Loucy (cell line): ENCODE results near the gene NMU.
"Not testable (repeated sequence)": the region's sequence is repeated elsewhere in the genome, so short reads cannot be mapped to it uniquely, and the experiment has no call there.

Experiments
- H2AFZ ChIP-seq: fragments of 200-600 bp; sonication (generic); 2 replicates; pipeline ENCODE4 v1.6.0; 2016; ENCODE audit warnings: antibody characterized with exemption, mild to moderate bottlenecking, low read length, moderate library complexity
- H3F3A ChIP-seq: fragments of 200-600 bp; 2 replicates; pipeline ENCODE4 v1.6.0; 2016; ENCODE audit warnings: antibody characterized with exemption, low read depth, mild to moderate bottlenecking
- H3K27me3 ChIP-seq: fragments of 200-600 bp; sonication (generic); 2 replicates; pipeline ENCODE4 v1.6.1; 2014; ENCODE audit warnings: low read length, mild to moderate bottlenecking; ENCODE audit not compliant: insufficient read depth, poor library complexity, severe bottlenecking
- H3K36me3 ChIP-seq: fragments of 200-600 bp; sonication (generic); 2 replicates; pipeline ENCODE4 v1.6.1; 2016; ENCODE audit warnings: low read length; ENCODE audit not compliant: insufficient read depth
- H3K4me1 ChIP-seq: fragments of 200-600 bp; sonication (generic); 2 replicates; pipeline ENCODE4 v1.5.1; 2014; ENCODE audit warnings: low read length, mild to moderate bottlenecking; ENCODE audit not compliant: insufficient read depth, poor library complexity, severe bottlenecking
- H3K4me2 ChIP-seq: fragments of 200-600 bp; sonication (generic); 2 replicates; pipeline ENCODE4 v1.6.0; 2014; ENCODE audit warnings: antibody characterized with exemption, low read length, low read depth, mild to moderate bottlenecking; ENCODE audit not compliant: poor library complexity, severe bottlenecking
- H3K4me3 ChIP-seq: fragments of 200-600 bp; sonication (generic); 2 replicates; pipeline ENCODE4 v1.5.1; 2014; ENCODE audit warnings: low read length, mild to moderate bottlenecking, mixed read lengths; ENCODE audit not compliant: poor library complexity, severe bottlenecking
- H3K79me2 ChIP-seq: fragments of 200-600 bp; sonication (generic); 2 replicates; pipeline ENCODE4 v1.6.1; 2014; ENCODE audit warnings: low read length; ENCODE audit not compliant: insufficient read depth
- H3K9ac ChIP-seq: fragments of 200-600 bp; sonication (generic); 2 replicates; pipeline ENCODE4 v1.6.0; 2014; ENCODE audit warnings: mild to moderate bottlenecking, low read depth, low read length, moderate library complexity; ENCODE audit not compliant: poor library complexity, severe bottlenecking
- H3K9me2 ChIP-seq: fragments of 200-600 bp; sonication (generic); replicated peaks from 2 replicates; pipeline ENCODE4 v1.6.1; 2016; ENCODE audit warnings: low read depth, low read length, mixed read lengths
- H3K9me3 ChIP-seq: fragments of 200-600 bp; sonication (generic); 2 replicates; pipeline ENCODE4 v1.6.1; 2014; ENCODE audit warnings: mild to moderate bottlenecking, antibody characterized with exemption, low read length, low read depth; ENCODE audit not compliant: insufficient read depth
- H4K20me1 ChIP-seq: fragments of 200-600 bp; sonication (generic); 2 replicates; pipeline ENCODE4 v1.6.0; 2014; ENCODE audit warnings: antibody characterized with exemption, low read length, mild to moderate bottlenecking; ENCODE audit not compliant: insufficient read depth, poor library complexity, severe bottlenecking
- EZH2phosphoT487 ChIP-seq: fragments of 200-600 bp; IDR thresholded peaks from 2 replicates; pipeline ENCODE4 v1.6.1; 2018; ENCODE audit warnings: antibody characterized with exemption, mild to moderate bottlenecking, moderate library complexity, borderline replicate concordance
- TF ChIP-seq, protein P1 (sequence below): fragments of 200-600 bp; sonication (generic); conservative IDR thresholded peaks from 2 replicates; pipeline ENCODE4 v1.5.1; 2014; ENCODE audit warnings: mild to moderate bottlenecking, antibody characterized with exemption, low read length

NMU gene

DNA sequence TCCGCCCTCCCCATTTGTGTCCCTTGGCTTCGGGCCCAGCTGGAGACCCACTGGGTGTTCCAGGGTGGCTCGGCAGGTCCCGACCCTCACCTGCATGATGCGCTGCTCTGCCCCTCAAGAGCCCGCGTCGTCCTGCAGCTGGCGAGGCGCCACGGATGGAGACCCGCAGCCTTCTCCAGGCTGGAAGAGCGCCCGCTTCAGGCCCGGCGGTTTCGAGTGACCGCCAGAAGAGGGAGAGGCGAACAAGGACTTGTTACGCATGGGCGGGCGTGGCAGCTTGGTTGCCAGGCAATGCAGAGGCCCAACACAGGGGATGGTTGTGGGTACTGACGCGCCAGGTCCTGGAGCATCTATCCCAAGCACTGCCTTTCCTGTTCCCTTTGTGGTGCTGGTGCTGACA, 44.1 kb downstream of the NMU start, which contains the start of gene PDCL2:
Gene PDCL2, minus strand, starts transcription at position 232 of the 400 bp plus-strand sequence. Its CDS starts 136 bp downstream, at position 96.
- H3K36me3 ChIP-seq, result no peaks in the 10 kb centered on the region
- no peaks in the 10 kb centered on the region for H3K9me3 ChIP-seq
- TF ChIP-seq, protein P1, sequence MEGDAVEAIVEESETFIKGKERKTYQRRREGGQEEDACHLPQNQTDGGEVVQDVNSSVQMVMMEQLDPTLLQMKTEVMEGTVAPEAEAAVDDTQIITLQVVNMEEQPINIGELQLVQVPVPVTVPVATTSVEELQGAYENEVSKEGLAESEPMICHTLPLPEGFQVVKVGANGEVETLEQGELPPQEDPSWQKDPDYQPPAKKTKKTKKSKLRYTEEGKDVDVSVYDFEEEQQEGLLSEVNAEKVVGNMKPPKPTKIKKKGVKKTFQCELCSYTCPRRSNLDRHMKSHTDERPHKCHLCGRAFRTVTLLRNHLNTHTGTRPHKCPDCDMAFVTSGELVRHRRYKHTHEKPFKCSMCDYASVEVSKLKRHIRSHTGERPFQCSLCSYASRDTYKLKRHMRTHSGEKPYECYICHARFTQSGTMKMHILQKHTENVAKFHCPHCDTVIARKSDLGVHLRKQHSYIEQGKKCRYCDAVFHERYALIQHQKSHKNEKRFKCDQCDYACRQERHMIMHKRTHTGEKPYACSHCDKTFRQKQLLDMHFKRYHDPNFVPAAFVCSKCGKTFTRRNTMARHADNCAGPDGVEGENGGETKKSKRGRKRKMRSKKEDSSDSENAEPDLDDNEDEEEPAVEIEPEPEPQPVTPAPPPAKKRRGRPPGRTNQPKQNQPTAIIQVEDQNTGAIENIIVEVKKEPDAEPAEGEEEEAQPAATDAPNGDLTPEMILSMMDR, result no peak
- TF ChIP-seq EZH2phosphoT487, result no peak
- no peaks in the 10 kb centered on the region for H3F3A ChIP-seq
- H2AFZ ChIP-seq, result no peak within 1 kb of the TSS
- no peaks in the 10 kb centered on the region for H3K9me2 ChIP-seq
- no peak within 1 kb of the TSS for H3K4me2 ChIP-seq
- H3K4me1 ChIP-seq, result no peaks in the 10 kb centered on the region
- H3K4me3 ChIP-seq, result no peak within 1 kb of the TSS
- H4K20me1 ChIP-seq, result no peaks in the 10 kb centered on the region
- H3K9ac ChIP-seq, result no peak within 1 kb of the TSS
- no peaks in the 10 kb centered on the region for H3K27me3 ChIP-seq
- H3K79me2 ChIP-seq, result no peaks in the 10 kb centered on the region

DNA sequence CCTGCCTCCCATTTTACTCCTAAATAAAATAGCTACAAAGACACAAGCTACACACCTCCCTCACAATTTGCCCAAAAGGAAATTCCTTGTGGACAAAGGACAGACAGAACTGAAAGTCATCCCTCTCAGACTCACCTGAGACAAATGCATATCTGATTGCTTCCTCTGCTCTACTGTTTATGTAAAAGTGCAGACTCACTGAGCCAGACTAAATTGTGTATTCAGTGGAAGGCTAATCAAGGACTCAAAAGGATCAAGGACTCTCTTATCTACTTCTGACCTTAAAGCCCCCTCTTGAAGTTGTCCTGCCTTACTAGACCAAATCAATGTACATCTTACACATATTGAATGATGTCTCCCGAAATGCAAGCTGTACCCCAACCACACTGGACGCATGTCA, 47.9 kb downstream of the NMU start:
- Histone ChIP-seq H3K9me2 (no peaks in the 10 kb centered on the region), H4K20me1 (no peaks in the 10 kb centered on the region), H3K9me3 (no peaks in the 10 kb centered on the region), H3K4me1 (no peaks in the 10 kb centered on the region), H3K4me3 (no peak overlapping the region), H3K79me2 (no peaks in the 10 kb centered on the region), H3K9ac (no peak overlapping the region), H3K4me2 (no peak overlapping the region), H3K36me3 (no peaks in the 10 kb centered on the region), H2AFZ (no peak overlapping the region), H3K27me3 (no peaks in the 10 kb centered on the region), H3F3A (no peaks in the 10 kb centered on the region)
- TF ChIP-seq, protein P1, result no peak
- no peak for TF ChIP-seq EZH2phosphoT487

DNA sequence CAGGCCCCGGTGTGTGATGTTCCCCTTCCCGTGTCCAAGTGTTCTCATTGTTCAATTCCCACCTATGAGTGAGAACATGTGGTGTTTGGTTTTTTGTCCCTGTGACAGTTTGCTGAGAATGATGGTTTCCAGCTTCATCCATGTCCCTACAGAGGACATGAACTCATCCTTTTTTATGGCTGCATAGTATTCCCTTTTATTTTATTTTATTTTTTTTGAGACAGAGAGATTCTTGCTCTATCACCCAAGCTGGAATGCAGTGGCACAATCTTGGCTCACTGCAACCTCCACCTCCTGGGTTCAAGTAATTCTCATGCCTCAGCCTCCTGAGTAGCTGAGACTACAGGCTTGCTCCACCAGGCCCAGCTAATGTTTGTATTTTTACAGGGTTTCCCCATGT, 53.3 kb downstream of the NMU start:
- not testable (repeated sequence) for H3K79me2 ChIP-seq, H3K36me3 ChIP-seq, H2AFZ ChIP-seq, H3K9me3 ChIP-seq, H3K9ac ChIP-seq, H3K4me2 ChIP-seq, H3K4me3 ChIP-seq, H3K9me2 ChIP-seq, H3K27me3 ChIP-seq, H3F3A ChIP-seq, H3K4me1 ChIP-seq, H4K20me1 ChIP-seq

DNA sequence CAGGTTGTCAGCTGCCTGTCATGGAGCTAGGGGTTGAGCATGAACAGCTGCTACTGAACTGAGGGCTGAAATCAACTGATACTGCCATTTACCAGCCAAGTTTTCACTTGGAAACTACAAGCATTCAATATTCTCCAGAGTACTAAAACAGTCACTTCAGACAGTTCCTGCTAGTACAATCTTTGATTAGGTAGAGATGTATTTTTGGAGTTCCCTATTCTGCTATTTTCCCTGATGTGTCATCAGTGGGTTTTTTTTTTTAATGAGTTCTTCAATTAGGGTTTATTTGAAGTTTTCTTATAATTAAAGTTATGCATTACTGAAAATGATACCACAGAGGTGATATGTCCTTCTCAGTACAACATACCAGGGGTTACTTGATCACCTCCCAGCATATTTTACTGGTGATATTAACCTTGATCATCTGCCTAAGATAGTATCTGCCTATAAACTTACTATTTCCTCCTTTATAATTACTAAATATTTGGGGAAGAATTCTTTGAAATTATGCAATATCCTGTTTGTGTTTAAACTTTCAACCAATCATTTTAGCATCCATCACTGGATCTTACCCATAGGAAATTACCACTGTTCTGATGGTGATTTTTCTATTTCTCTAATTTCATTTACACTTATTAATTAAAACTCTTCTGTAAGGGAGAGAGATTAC, 57.6 kb downstream of the NMU start:
- no peaks in the 10 kb centered on the region for H4K20me1 ChIP-seq
- H3K4me3 ChIP-seq, result no peak overlapping the region
- H3K36me3 ChIP-seq, result no peaks in the 10 kb centered on the region
- no peak overlapping the region for H3K9ac ChIP-seq
- no peaks in the 10 kb centered on the region for H3K27me3 ChIP-seq
- H3K4me2 ChIP-seq, result no peak overlapping the region
- no peaks in the 10 kb centered on the region for H3F3A ChIP-seq
- H2AFZ ChIP-seq, result no peak overlapping the region
- TF ChIP-seq, protein P1, result no peak
- no peaks in the 10 kb centered on the region for H3K9me3 ChIP-seq
- H3K9me2 ChIP-seq, result no peaks in the 10 kb centered on the region
- H3K79me2 ChIP-seq, result no peaks in the 10 kb centered on the region
- no peaks in the 10 kb centered on the region for H3K4me1 ChIP-seq
